Kidney epithelial cell (primary cell): ENCODE measurements around the gene SYT2. TPM values are rescaled to one million over a fixed set of nuclear protein-coding genes. Genes with fewer than 3 reads are reported as not detected.

Experiments used
- DNase-seq: peaks from one replicate; pipeline ENCODE4 v3.0.0-alpha.2; 2010; ENCODE audit warnings: low read depth
- H3K27me3 ChIP-seq: 2 replicates; pipeline ENCODE4 v1.6.0; 2011; ENCODE audit warnings: low read length; ENCODE audit not compliant: control insufficient read depth, insufficient read depth
- H3K36me3 ChIP-seq: 2 replicates; pipeline ENCODE4 v1.5.1; 2011; ENCODE audit warnings: low read length; ENCODE audit not compliant: control insufficient read depth, insufficient read depth
- H3K4me3 ChIP-seq: 2 replicates; pipeline ENCODE4 v1.5.1; 2011; ENCODE audit warnings: low read depth, mild to moderate bottlenecking, control low read depth, low read length
- CTCF ChIP-seq: IDR thresholded peaks from 2 replicates; pipeline ENCODE4 v1.5.1; 2011; ENCODE audit warnings: mild to moderate bottlenecking, moderate library complexity, low read length, control low read depth, inconsistent platforms; ENCODE audit not compliant: insufficient read depth, poor library complexity, severe bottlenecking
- total RNA-seq: library from RNA; depleted of rRNA; stranded (reverse); fragments of >200 nt; gene quantifications from 2 replicates; pipeline ENCODE4 v1.2.3, GENCODE V29; 2015

Gene SYT2
- total RNA-seq, 1 donor from 2014 or later = 0.04 TPM

- TF ChIP-seq CTCF = no peak
- H3K27me3 ChIP-seq = peaks cover 69% of the 10 kb centered on the region
Measured at GRCh38 chr1:202709276-202710041, 795 bp downstream of the SYT2 start.

GRCh38 chr1:202708456-202709275, 1.6 kb downstream of the SYT2 start:
- Histone ChIP-seq H3K4me3 (no peak overlapping the region), H3K27me3 (peaks cover 77% of the 10 kb centered on the region), H3K36me3 (no peaks in the 10 kb centered on the region)
- TF ChIP-seq CTCF = no peak
- DNase-seq = no peak

More at GRCh38 chr1:202709276-202710041, 795 bp downstream of the SYT2 start:
- no peak overlapping the region for H3K4me3 ChIP-seq
- no peaks in the 10 kb centered on the region for H3K36me3 ChIP-seq
- no peak for DNase-seq

GRCh38 chr1:202706851-202707250, 3.4 kb downstream of the SYT2 start:
- no peak for TF ChIP-seq CTCF
- DNase-seq = no peak
- Histone ChIP-seq H3K4me3 (no peak overlapping the region), H3K36me3 (no peaks in the 10 kb centered on the region), H3K27me3 (peaks cover 77% of the 10 kb centered on the region)

GRCh38 chr1:202704601-202705000, 5.7 kb downstream of the SYT2 start:
- peaks cover 60% of the 10 kb centered on the region for H3K27me3 ChIP-seq

GRCh38 chr1:202703191-202703590, 7.1 kb downstream of the SYT2 start:
- Histone ChIP-seq H3K36me3 (no peaks in the 10 kb centered on the region), H3K27me3 (peaks cover 54% of the 10 kb centered on the region), H3K4me3 (no peak overlapping the region)
- no peak for TF ChIP-seq CTCF
- no peak for DNase-seq

More at GRCh38 chr1:202704601-202705000, 5.7 kb downstream of the SYT2 start:
- no peak for TF ChIP-seq CTCF
- Histone ChIP-seq H3K36me3 (no peaks in the 10 kb centered on the region), H3K4me3 (no peak overlapping the region)
- DNase-seq = no peak
